SK-N-SH (cell line): ENCODE results near the gene MYO15B. TPM values are rescaled to one million over a fixed set of nuclear protein-coding genes. Genes with fewer than 3 reads are reported as not detected.

ENCODE experiments used
- CTCF ChIA-PET: fragments of 300-600, 350-600 bp; formaldehyde crosslinking; extraction: SDS; loops from one replicate; lab custom pipeline; 2021; lab: Yijun Ruan, JAX
- POLR2A ChIA-PET: fragments of 350-600 bp; sonication (Branson Sonifier 250); formaldehyde crosslinking; extraction: SDS; loops from one replicate; lab custom pipeline; 2020; ENCODE audit warnings: antibody characterized with exemption, inconsistent platforms; lab: Yijun Ruan, JAX
- DNase-seq: peaks from one replicate; pipeline ENCODE4 v3.0.0; 2012
- H2AFZ ChIP-seq: fragments of 200-600 bp; sonication (generic); 2 replicates; pipeline ENCODE4 v1.8.1; 2016; ENCODE audit warnings: antibody characterized with exemption, mild to moderate bottlenecking, low read depth
- H3F3A ChIP-seq: fragments of 200-600 bp; sonication (generic); replicated peaks from 2 replicates; pipeline ENCODE3; 2016; ENCODE audit warnings: antibody characterized with exemption, mild to moderate bottlenecking; ENCODE audit not compliant: insufficient read depth
- H3K27ac ChIP-seq, 2 experiments: fragments of 200-500 bp in 1 of 2; fragments of 200-600 bp in 1 of 2; sonication (Bioruptor generic) in 1 of 2; sonication (generic), shearing (Covaris generic) in 1 of 2; 2 replicates each; pipeline versions ENCODE4 v1.5.1 to v1.6.1; 2014 to 2016; ENCODE audit warnings: low read depth in 2 of 2, inconsistent platforms in 1 of 2, low read length in 1 of 2, mild to moderate bottlenecking in 1 of 2, mixed read lengths in 1 of 2
- H3K27me3 ChIP-seq: fragments of 200-600 bp; sonication (generic), shearing (Covaris generic); 2 replicates; pipeline ENCODE4 v1.6.1; 2016; ENCODE audit warnings: mixed run types; ENCODE audit not compliant: insufficient read depth
- H3K36me3 ChIP-seq, 2 experiments: fragments of 200-500 bp in 1 of 2; fragments of 200-600 bp in 1 of 2; sonication (Bioruptor generic) in 1 of 2; sonication (generic) in 1 of 2; replicated peaks in 1 of 2; 2 replicates each; pipeline versions ENCODE3 to v1.5.1; 2014 to 2016; ENCODE audit warnings: low read length in 1 of 2, mild to moderate bottlenecking in 1 of 2; ENCODE audit not compliant: insufficient read depth in 2 of 2, control insufficient read depth in 1 of 2
- H3K4me1 ChIP-seq, 2 experiments: fragments of 200-500 bp in 1 of 2; fragments of 200-600 bp in 1 of 2; sonication (Bioruptor generic) in 1 of 2; sonication (generic), shearing (Covaris generic) in 1 of 2; 2 replicates each; pipeline versions ENCODE4 v1.5.1 to v1.6.1; 2014 to 2016; ENCODE audit warnings: low read depth in 1 of 2, low read length in 1 of 2, mixed run types in 1 of 2; ENCODE audit not compliant: insufficient read depth in 2 of 2, control insufficient read depth in 1 of 2
- H3K4me2 ChIP-seq: fragments of 200-600 bp; sonication (generic), shearing (Covaris generic); 2 replicates; pipeline ENCODE4 v1.6.1; 2017; ENCODE audit warnings: mixed run types
- H3K4me3 ChIP-seq, 2 experiments: fragments of 200-500 bp in 1 of 2; fragments of 200-600 bp in 1 of 2; sonication (Bioruptor generic) in 1 of 2; sonication (generic), shearing (Covaris generic) in 1 of 2; 2 replicates each; pipeline versions ENCODE4 v1.5.1 to v1.8.1; 2014 to 2016; ENCODE audit warnings: low read depth in 2 of 2, inconsistent platforms in 1 of 2, low read length in 1 of 2, mild to moderate bottlenecking in 1 of 2, mixed read lengths in 1 of 2, moderate library complexity in 1 of 2
- H3K79me2 ChIP-seq: fragments of 200-600 bp; sonication (generic); 2 replicates; pipeline ENCODE4 v1.8.1; 2017; ENCODE audit warnings: mild to moderate bottlenecking; ENCODE audit not compliant: insufficient read depth
- H3K9ac ChIP-seq: fragments of 200-600 bp; sonication (generic); 2 replicates; pipeline ENCODE4 v1.6.1; 2017; ENCODE audit warnings: mixed run types
- H3K9me2 ChIP-seq: fragments of 200-600 bp; sonication (generic); 2 replicates; pipeline ENCODE4 v1.6.1; 2017; ENCODE audit warnings: mixed run types
- H3K9me3 ChIP-seq: fragments of 200-600 bp; sonication (generic); 2 replicates; pipeline ENCODE4 v1.6.1; 2017; ENCODE audit warnings: mixed run types, mild to moderate bottlenecking, moderate library complexity
- H4K20me1 ChIP-seq: fragments of 200-600 bp; sonication (generic); 2 replicates; pipeline ENCODE4 v1.6.1; 2017; ENCODE audit warnings: mild to moderate bottlenecking, mixed run types; ENCODE audit not compliant: insufficient read depth
- ELF1 ChIP-seq: IDR thresholded peaks from 2 replicates; pipeline ENCODE4 v1.4.0; 2012
- EP300 ChIP-seq, 2 experiments: IDR thresholded peaks; 2 replicates each; pipeline versions ENCODE4 v1.4.0 to v1.6.1; 2012; ENCODE audit warnings: borderline replicate concordance in 1 of 2, low read depth in 1 of 2, low read length in 1 of 2
- EZH2phosphoT487 ChIP-seq: fragments of 200-600 bp; sonication (generic); IDR thresholded peaks from 2 replicates; pipeline ENCODE4 v1.6.1; 2017; ENCODE audit warnings: low read depth, mixed run types, mild to moderate bottlenecking, antibody characterized with exemption, moderate library complexity, borderline replicate concordance
- FOXM1 ChIP-seq: IDR thresholded peaks from 2 replicates; pipeline ENCODE4 v1.4.0; 2012; ENCODE audit warnings: low read depth, mild to moderate bottlenecking
- GATA2 ChIP-seq: sonication (generic); formaldehyde crosslinking; IDR thresholded peaks from 2 replicates; pipeline ENCODE4 v1.5.0; 2020; ENCODE audit warnings: mild to moderate bottlenecking, missing genetic modification reagents
- RXRA ChIP-seq: IDR thresholded peaks from 2 replicates; pipeline ENCODE4 v1.4.0; 2012; ENCODE audit warnings: low read depth, mild to moderate bottlenecking, borderline replicate concordance
- SMC3 ChIP-seq: IDR thresholded peaks from 2 replicates; pipeline ENCODE4 v1.6.1; 2012; ENCODE audit warnings: low read depth, low read length, improper control_type of control experiment
- TCF12 ChIP-seq: IDR thresholded peaks from 2 replicates; pipeline ENCODE4 v1.4.0; 2012
- TEAD4 ChIP-seq: IDR thresholded peaks from 2 replicates; pipeline ENCODE4 v1.4.0; 2012; ENCODE audit warnings: mild to moderate bottlenecking, borderline replicate concordance; ENCODE audit not compliant: insufficient read depth
- USF1 ChIP-seq: IDR thresholded peaks from 2 replicates; pipeline ENCODE4 v1.4.0; 2012; ENCODE audit warnings: low read depth, borderline replicate concordance
- USF2 ChIP-seq: fragments of 150-350 bp; IDR thresholded peaks from 2 replicates; pipeline ENCODE4 v1.6.1; 2017; ENCODE audit warnings: antibody characterized with exemption, low read length, low read depth, borderline replicate concordance
- WGBS: methylation state at CpG from one replicate; pipeline ENCODE4 v1.1.6; 2017; ENCODE audit warnings: low lambda C conversion rate; 5-methylcytosine and 5-hydroxymethylcytosine counted together
- polyA plus RNA-seq, 3 experiments: library from polyadenylated mRNA; depleted of rRNA; stranded (reverse); fragments of >200 nt; gene quantifications; 2 replicates each; pipeline ENCODE4 v1.2.3, GENCODE V29; 2012

The MYO15B gene
- polyA plus RNA-seq, 1 of the 3 experiments (the other 2 are of a cell fraction): 10.3 TPM

- Histone ChIP-seq H3K27me3 (no peaks in the 10 kb centered on the region), H2AFZ (no peak overlapping the region), H3F3A (no peaks in the 10 kb centered on the region), H3K79me2 (no peaks in the 10 kb centered on the region), H4K20me1 (no peaks in the 10 kb centered on the region), H3K9ac (no peak overlapping the region), H3K4me2 (no peak overlapping the region), H3K27ac (no peak overlapping the region), H3K4me1 (no peaks in the 10 kb centered on the region; a peak in 1 of 4 replicates), H3K4me3 (no peak overlapping the region), H3K9me3 (no peaks in the 10 kb centered on the region), H3K9me2 (no peaks in the 10 kb centered on the region), H3K36me3 (no peaks in the 10 kb centered on the region)
- WGBS: 94% methylated on average over 4 of the region's 4 CpGs
- ChIA-PET CTCF (interaction anchor here (0.9 to 3.2 kb wide), 4 partner anchors 7 to 51 kb away, joined by 3 to 11 read pairs (median 6); partner anchors contain the start of gene TSEN54), POLR2A (no interaction called here)
- no peak for DNase-seq
- no peak for TF ChIP-seq FOXM1
- TF ChIP-seq USF2: no peak
- TF ChIP-seq SMC3: no peak
Observed at GRCh38 chr17:75550139-75550465, 37.5 kb upstream of the MYO15B start.

GRCh38 chr17:75551266-75551665, 36.3 kb upstream of the MYO15B start:
- no peaks in the 10 kb centered on the region for H4K20me1 ChIP-seq
- no peak overlapping the region for H3K4me2 ChIP-seq
- TF ChIP-seq EP300 (IDR thresholded peaks at IDR 0.05; ENCODE audit: borderline replicate concordance in 1 of 2, low read depth in 1 of 2, low read length in 1 of 2) (no peak), USF1 (no peak)
- ChIA-PET POLR2A (no interaction called here), CTCF (interaction anchor here (1.0 to 3.2 kb wide), 3 partner anchors 8 to 82 kb away, joined by 3 to 11 read pairs (median 3); partner anchors contain the start of gene SMIM5)
- H3K36me3 ChIP-seq: no peaks in the 10 kb centered on the region
- no peak overlapping the region for H3K9ac ChIP-seq
- no peaks in the 10 kb centered on the region for H3K9me3 ChIP-seq
- DNase-seq: no peak
- 85% methylated on average over 7 of the region's 7 CpGs for WGBS
- H2AFZ ChIP-seq: no peak overlapping the region
- no peaks in the 10 kb centered on the region for H3K9me2 ChIP-seq
- H3F3A ChIP-seq: no peaks in the 10 kb centered on the region
- H3K27me3 ChIP-seq: no peaks in the 10 kb centered on the region
- H3K4me1 ChIP-seq: peaks cover 0 to 1% of the 10 kb centered on the region in 2 experiments; a peak in 1 of 4 replicates
- H3K4me3 ChIP-seq: no peak overlapping the region
- no peaks in the 10 kb centered on the region for H3K79me2 ChIP-seq
- no peak overlapping the region for H3K27ac ChIP-seq

- no peak for DNase-seq
- ChIA-PET POLR2A (no interaction called here), CTCF (interaction anchor here (1.0 to 3.2 kb wide), 9 partner anchors 8 to 73 kb away, joined by 3 to 11 read pairs (median 3); partner anchors contain the start of gene TSEN54)
- no peaks in the 10 kb centered on the region for H3K9me3 ChIP-seq
- no peaks in the 10 kb centered on the region for H3K9me2 ChIP-seq
- H3K4me1 ChIP-seq: peaks cover 4 to 11% of the 10 kb centered on the region in 2 experiments; a peak in 1 of 4 replicates
- no peaks in the 10 kb centered on the region for H4K20me1 ChIP-seq
- no peaks in the 10 kb centered on the region for H3F3A ChIP-seq
- no peak overlapping the region for H3K9ac ChIP-seq
- H3K36me3 ChIP-seq: no peaks in the 10 kb centered on the region
- no peak overlapping the region for H3K27ac ChIP-seq
- TF ChIP-seq TEAD4: no peak
- TF ChIP-seq GATA2: no peak
- TF ChIP-seq ELF1: no peak
- TF ChIP-seq EZH2phosphoT487: no peak
- no peak for TF ChIP-seq TCF12
- TF ChIP-seq RXRA: no peak
- 86% methylated on average over 12 of the region's 14 CpGs for WGBS
- no peak overlapping the region for H3K4me2 ChIP-seq
- no peak overlapping the region for H3K4me3 ChIP-seq
- no peaks in the 10 kb centered on the region for H3K79me2 ChIP-seq
- no peak overlapping the region for H2AFZ ChIP-seq
- H3K27me3 ChIP-seq: no peaks in the 10 kb centered on the region
Observed at GRCh38 chr17:75552425-75553294, 34.9 kb upstream of the MYO15B start.
